Retinal pigment epithelial cell (primary cell): ENCODE data around the gene PNPLA3.

Experiments
- DNase-seq: peaks from one replicate; pipeline ENCODE4 v3.0.0-alpha.2; 2010; ENCODE audit warnings: low read depth
- H3K4me3 ChIP-seq: 2 replicates; pipeline ENCODE4 v1.5.1; 2011; ENCODE audit warnings: mild to moderate bottlenecking, low read length, control low read depth, moderate library complexity
- TF ChIP-seq, protein P1 (sequence below): conservative IDR thresholded peaks from 2 replicates; pipeline ENCODE4 v1.5.1; 2011; ENCODE audit warnings: low read depth, low read length, control low read depth, inconsistent platforms

The PNPLA3 gene, protein sequence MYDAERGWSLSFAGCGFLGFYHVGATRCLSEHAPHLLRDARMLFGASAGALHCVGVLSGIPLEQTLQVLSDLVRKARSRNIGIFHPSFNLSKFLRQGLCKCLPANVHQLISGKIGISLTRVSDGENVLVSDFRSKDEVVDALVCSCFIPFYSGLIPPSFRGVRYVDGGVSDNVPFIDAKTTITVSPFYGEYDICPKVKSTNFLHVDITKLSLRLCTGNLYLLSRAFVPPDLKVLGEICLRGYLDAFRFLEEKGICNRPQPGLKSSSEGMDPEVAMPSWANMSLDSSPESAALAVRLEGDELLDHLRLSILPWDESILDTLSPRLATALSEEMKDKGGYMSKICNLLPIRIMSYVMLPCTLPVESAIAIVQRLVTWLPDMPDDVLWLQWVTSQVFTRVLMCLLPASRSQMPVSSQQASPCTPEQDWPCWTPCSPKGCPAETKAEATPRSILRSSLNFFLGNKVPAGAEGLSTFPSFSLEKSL

DNA sequence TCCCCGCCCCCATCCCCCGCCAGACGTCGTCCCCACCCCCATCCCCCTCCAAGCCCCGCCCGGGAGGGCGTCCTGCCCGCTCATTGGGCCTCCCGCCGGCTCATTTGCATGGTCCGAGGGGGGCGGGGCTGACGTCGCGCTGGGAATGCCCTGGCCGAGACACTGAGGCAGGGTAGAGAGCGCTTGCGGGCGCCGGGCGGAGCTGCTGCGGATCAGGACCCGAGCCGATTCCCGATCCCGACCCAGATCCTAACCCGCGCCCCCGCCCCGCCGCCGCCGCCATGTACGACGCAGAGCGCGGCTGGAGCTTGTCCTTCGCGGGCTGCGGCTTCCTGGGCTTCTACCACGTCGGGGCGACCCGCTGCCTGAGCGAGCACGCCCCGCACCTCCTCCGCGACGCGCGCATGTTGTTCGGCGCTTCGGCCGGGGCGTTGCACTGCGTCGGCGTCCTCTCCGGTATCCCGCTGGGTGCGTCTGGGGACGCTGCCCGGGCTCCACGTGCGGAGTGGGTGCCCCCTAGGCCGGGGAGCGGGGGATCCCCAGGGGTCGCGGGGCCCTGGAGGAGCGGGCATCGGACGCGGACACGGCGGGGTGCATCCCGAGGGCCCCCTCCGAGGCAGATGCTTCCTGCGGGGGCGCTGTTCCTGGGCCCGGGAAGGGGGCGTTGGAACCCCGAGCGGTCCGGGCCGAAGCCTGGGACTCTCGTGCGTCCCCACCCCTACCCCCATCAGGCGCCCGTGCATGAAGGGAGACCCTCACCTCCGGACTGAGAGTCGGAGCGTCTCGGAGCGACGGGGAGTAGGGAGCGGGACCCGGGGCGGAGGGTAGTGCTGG, at the start of gene PNPLA3:
PNPLA3 (plus strand) TSS at position 175 of the 834 bp plus-strand sequence; CDS start at position 282, 107 bp downstream.
- peak; percentile 60 for DNase-seq
- peak within 1 kb of the TSS; percentile 85 for H3K4me3 ChIP-seq
- TF ChIP-seq, protein P1, sequence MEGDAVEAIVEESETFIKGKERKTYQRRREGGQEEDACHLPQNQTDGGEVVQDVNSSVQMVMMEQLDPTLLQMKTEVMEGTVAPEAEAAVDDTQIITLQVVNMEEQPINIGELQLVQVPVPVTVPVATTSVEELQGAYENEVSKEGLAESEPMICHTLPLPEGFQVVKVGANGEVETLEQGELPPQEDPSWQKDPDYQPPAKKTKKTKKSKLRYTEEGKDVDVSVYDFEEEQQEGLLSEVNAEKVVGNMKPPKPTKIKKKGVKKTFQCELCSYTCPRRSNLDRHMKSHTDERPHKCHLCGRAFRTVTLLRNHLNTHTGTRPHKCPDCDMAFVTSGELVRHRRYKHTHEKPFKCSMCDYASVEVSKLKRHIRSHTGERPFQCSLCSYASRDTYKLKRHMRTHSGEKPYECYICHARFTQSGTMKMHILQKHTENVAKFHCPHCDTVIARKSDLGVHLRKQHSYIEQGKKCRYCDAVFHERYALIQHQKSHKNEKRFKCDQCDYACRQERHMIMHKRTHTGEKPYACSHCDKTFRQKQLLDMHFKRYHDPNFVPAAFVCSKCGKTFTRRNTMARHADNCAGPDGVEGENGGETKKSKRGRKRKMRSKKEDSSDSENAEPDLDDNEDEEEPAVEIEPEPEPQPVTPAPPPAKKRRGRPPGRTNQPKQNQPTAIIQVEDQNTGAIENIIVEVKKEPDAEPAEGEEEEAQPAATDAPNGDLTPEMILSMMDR, result peak; percentile 37

DNA sequence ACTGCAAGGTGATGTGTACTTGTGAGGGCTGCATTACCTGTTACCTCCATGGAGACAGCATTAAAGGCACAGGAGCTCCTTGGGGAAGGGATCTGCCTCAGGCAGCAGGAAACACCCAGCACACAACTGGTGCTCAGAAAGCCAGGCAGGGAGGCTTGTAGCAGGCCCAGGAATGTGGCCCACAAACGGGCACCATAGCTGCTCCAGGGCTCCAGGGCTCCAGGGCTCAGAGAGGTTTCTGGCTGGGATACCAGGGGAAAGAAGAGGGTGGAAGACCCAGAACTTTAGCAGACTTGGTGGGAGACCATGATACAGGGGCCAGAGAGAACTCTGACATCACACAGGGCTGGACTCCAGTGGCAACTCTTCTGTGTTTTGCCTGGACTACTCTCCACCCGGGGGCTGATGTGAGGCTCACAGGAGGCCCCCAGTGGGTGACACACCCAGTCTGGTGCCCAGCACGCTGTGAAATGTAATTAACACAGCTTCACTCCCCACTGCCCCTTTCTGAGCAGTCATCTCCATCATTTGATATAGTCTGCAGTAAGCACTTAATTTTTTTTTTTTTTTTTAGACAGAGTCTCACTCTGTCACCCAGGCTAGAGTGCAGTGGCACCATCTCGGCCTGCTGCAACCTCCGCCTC, 46.6 kb upstream of the PNPLA3 start:
- DNase-seq, result no peak
- TF ChIP-seq, protein P1, result no peak
- H3K4me3 ChIP-seq, result no peak overlapping the region

- no peak for DNase-seq
- no peak overlapping the region for H3K4me3 ChIP-seq
- TF ChIP-seq, protein P1, result no peak
Observed at GRCh38 chr22:43878079-43878795, 45.4 kb upstream of the PNPLA3 start.

DNA sequence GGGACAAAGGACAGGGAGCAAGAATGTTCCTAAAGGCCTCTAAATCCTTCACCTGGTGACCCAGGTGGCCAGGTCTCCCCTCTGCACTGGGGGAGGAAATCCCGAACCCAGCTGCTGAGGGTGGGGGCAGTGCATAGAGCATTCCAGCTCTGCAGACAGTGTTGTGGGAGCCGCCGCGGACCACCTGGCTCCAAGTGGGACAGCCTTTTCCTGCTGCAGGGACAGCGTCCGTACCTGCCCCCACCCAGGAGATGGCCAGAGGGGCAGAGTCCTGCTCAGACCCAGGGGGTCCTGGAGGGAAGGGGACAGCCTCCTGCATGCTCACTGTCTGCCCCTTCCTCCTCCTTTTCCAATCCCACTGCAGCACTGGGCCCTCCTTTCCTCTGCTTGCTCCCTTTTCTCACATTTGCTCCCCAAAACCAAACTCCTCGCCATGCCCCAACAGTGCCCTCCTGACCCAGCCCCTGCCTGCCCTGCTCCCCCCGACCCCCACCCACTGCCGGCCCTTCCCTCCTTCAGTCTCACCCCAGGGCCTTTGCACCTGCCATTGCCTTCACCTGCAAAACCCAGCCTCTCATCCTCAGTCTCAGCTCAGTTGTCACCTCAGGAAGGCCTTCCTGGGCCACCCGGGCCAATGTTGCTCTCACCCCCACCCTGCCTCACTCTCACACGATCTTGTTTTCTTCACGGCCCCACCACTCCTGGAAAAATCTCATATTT, 44.6 kb upstream of the PNPLA3 start:
- TF ChIP-seq, protein P1, result no peak
- DNase-seq, result no peak

DNA sequence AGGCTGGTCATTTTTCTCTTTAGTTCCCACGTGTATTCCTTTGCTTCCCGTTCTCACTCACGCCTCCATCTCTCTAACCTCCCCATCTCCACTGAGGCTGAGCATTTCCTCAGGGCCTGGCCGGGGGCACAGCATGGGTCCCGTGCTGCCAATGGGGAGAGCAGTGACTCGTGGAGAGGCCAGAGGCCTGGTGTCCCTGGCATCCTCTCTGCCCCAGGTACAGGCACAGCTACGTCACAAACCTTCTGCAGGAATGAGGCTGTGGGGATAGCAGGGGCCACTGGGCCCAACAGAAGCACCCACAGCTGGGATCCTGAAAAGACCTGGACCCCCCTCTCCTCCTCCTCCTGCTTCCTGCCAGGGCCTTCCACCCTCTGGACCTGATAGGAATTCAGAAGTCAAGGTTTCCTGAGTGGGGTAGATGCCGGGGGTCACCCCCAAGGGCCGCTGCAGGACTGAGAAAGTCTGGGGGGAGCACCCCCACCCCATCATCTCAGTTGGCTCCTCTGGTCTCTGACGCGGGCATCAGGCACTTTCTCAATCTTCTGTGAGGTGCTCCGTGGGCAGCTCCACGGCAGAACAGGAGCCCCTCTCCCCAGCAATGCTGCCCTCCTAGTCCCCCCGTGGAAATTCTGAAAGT, 43.6 kb upstream of the PNPLA3 start:
- no peak for DNase-seq
- no peak overlapping the region for H3K4me3 ChIP-seq
- TF ChIP-seq, protein P1, result no peak

More for the DNA sequence above, 44.6 kb upstream of the PNPLA3 start:
- no peak overlapping the region for H3K4me3 ChIP-seq
